Measurements from ENCODE around the gene POLN. TPM values are rescaled to one million over a fixed set of nuclear protein-coding genes. Genes with fewer than 3 reads are reported as not detected.

Gene POLN
- polyA plus RNA-seq, 3 donors: 0.08 to 0.33 (median 0.28) TPM

DNA sequence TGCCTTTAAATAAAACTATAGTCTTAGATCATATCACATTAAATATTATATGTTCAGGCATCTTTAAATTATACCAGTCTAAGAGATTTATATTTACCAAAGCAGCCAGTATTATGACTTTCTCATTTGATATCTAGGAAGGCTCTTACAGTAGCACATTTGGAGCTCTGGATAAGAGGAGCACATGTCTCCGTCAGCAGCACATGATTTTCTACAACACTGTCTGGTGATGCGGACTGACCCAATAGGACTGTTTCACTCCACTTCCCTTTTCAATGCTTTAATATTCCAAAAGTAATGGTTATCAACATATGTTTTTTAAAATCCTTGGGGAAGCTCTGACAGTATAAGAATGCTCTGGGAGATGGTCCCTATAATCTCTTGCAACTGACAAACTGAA lies 61.5 kb downstream of the POLN start:
- Histone ChIP-seq H3K4me3 (replicated peaks in 1 of 3; ENCODE audit: low read depth in 2 of 3, low read length in 3 of 3) (no peak overlapping the region), H3K4me1 (ENCODE audit: control insufficient read depth in 1 of 2, insufficient read depth in 2 of 2, low read length in 2 of 2) (no peaks in the 10 kb centered on the region), H2AFZ (ENCODE audit: insufficient read depth, low read depth, low read length, poor library complexity, severe bottlenecking) (no peak overlapping the region), H3K79me2 (ENCODE audit: insufficient read depth, low read length) (no peaks in the 10 kb centered on the region), H4K20me1 (ENCODE audit: insufficient read depth, low read length) (no peaks in the 10 kb centered on the region), H3K9ac (ENCODE audit: insufficient read depth, low read length, poor library complexity, severe bottlenecking) (no peak overlapping the region), H3K27ac (ENCODE audit: low read depth in 1 of 2, low read length in 2 of 2) (no peak overlapping the region), H3K27me3 (ENCODE audit: control insufficient read depth in 2 of 2, insufficient read depth in 2 of 2, low read length in 2 of 2) (no peaks in the 10 kb centered on the region), H3K4me2 (replicated peaks; ENCODE audit: extremely low read depth, low read length, poor library complexity, severe bottlenecking) (no peak overlapping the region), H3K36me3 (replicated peaks in 1 of 2; ENCODE audit: control insufficient read depth in 1 of 2, insufficient read depth in 2 of 2, low read length in 2 of 2) (no peaks in the 10 kb centered on the region), H3K9me3 (replicated peaks in 1 of 2; ENCODE audit: control insufficient read depth in 1 of 2, insufficient read depth in 1 of 2, low read length in 2 of 2) (no peaks in the 10 kb centered on the region)
- no peak for DNase-seq
- Mint-ChIP-seq H3K9me3 (peaks cover 0 to 10% (median 3%) of the 10 kb centered on the region in 7 donors), H3K27ac (no peak overlapping the region), H3K4me3 (no peak overlapping the region), H3K36me3 (peaks cover 0 to 2% of the 10 kb centered on the region in 2 donors), H3K4me1 (peaks cover 9% of the 10 kb centered on the region), H3K27me3 (ENCODE audit: low read depth in 3 of 3) (peaks cover 3 to 4% (median 3%) of the 10 kb centered on the region in 3 donors)
- whole genome bisulfite sequencing (ENCODE audit: insufficient coverage): no CpG with 5 or more reads among the region's 2 CpGs
- intact Hi-C loops (cut with micrococcal nuclease): no loop called here
- TF ChIP-seq, protein P1, sequence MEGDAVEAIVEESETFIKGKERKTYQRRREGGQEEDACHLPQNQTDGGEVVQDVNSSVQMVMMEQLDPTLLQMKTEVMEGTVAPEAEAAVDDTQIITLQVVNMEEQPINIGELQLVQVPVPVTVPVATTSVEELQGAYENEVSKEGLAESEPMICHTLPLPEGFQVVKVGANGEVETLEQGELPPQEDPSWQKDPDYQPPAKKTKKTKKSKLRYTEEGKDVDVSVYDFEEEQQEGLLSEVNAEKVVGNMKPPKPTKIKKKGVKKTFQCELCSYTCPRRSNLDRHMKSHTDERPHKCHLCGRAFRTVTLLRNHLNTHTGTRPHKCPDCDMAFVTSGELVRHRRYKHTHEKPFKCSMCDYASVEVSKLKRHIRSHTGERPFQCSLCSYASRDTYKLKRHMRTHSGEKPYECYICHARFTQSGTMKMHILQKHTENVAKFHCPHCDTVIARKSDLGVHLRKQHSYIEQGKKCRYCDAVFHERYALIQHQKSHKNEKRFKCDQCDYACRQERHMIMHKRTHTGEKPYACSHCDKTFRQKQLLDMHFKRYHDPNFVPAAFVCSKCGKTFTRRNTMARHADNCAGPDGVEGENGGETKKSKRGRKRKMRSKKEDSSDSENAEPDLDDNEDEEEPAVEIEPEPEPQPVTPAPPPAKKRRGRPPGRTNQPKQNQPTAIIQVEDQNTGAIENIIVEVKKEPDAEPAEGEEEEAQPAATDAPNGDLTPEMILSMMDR (IDR thresholded peaks at IDR 0.05): no peak

- Mint-ChIP-seq H3K4me1 (peaks cover 9% of the 10 kb centered on the region), H3K4me3 (no peak overlapping the region), H3K9me3 (peaks cover 0 to 10% (median 3%) of the 10 kb centered on the region in 7 donors), H3K27ac (no peak overlapping the region), H3K27me3 (ENCODE audit: low read depth in 3 of 3) (peaks cover 3 to 5% (median 3%) of the 10 kb centered on the region in 3 donors), H3K36me3 (peaks cover 0 to 2% of the 10 kb centered on the region in 2 donors)
- Histone ChIP-seq H3K9me3 (replicated peaks in 1 of 2; ENCODE audit: control insufficient read depth in 1 of 2, insufficient read depth in 1 of 2, low read length in 2 of 2) (no peaks in the 10 kb centered on the region), H3K27me3 (ENCODE audit: control insufficient read depth in 2 of 2, insufficient read depth in 2 of 2, low read length in 2 of 2) (no peaks in the 10 kb centered on the region), H3K4me1 (ENCODE audit: control insufficient read depth in 1 of 2, insufficient read depth in 2 of 2, low read length in 2 of 2) (no peaks in the 10 kb centered on the region), H3K9ac (ENCODE audit: insufficient read depth, low read length, poor library complexity, severe bottlenecking) (no peak overlapping the region), H4K20me1 (ENCODE audit: insufficient read depth, low read length) (no peaks in the 10 kb centered on the region), H3K4me3 (replicated peaks in 1 of 3; ENCODE audit: low read depth in 2 of 3, low read length in 3 of 3) (no peak overlapping the region), H3K4me2 (replicated peaks; ENCODE audit: extremely low read depth, low read length, poor library complexity, severe bottlenecking) (no peak overlapping the region), H3K27ac (ENCODE audit: low read depth in 1 of 2, low read length in 2 of 2) (no peak overlapping the region), H3K79me2 (ENCODE audit: insufficient read depth, low read length) (no peaks in the 10 kb centered on the region), H2AFZ (ENCODE audit: insufficient read depth, low read depth, low read length, poor library complexity, severe bottlenecking) (no peak overlapping the region), H3K36me3 (replicated peaks in 1 of 2; ENCODE audit: control insufficient read depth in 1 of 2, insufficient read depth in 2 of 2, low read length in 2 of 2) (no peaks in the 10 kb centered on the region)
- no peak for DNase-seq
- TF ChIP-seq, protein P1 (IDR thresholded peaks at IDR 0.05): no peak
- WGBS (ENCODE audit: insufficient coverage): 97% methylated on average over 6 of the region's 7 CpGs
- intact Hi-C loops (cut with micrococcal nuclease): no loop called here
Observed at GRCh38 chr4:2179717-2180116, 62.2 kb downstream of the POLN start.

Data from CD14-positive monocyte (primary cell).